Activated naive CD8-positive, alpha-beta T cell treated with anti-CD3 and anti-CD28 coated beads for 36 hours (primary cell): ENCODE results near the gene PCDHGA9. TPM values are rescaled to one million over a fixed set of nuclear protein-coding genes. Genes with fewer than 3 reads are reported as not detected.
"Not testable (repeated sequence)": the region's sequence is repeated elsewhere in the genome, so short reads cannot be mapped to it uniquely, and the experiment has no call there.

Experiments
- DNase-seq: peaks from one replicate; pipeline ENCODE4 v3.0.0; 2021
- H3K27ac Mint-ChIP-seq: one replicate; pipeline ENCODE4 v1.8.0; 2022; ENCODE audit warnings: mild to moderate bottlenecking, moderate library complexity, mixed read lengths
- H3K27me3 Mint-ChIP-seq: one replicate; pipeline ENCODE4 v1.8.0; 2022; ENCODE audit warnings: mild to moderate bottlenecking, mixed read lengths
- H3K36me3 Mint-ChIP-seq: one replicate; pipeline ENCODE4 v1.8.0; 2021; ENCODE audit warnings: mild to moderate bottlenecking, mixed read lengths
- H3K4me1 Mint-ChIP-seq: one replicate; pipeline ENCODE4 v1.8.0; 2021; ENCODE audit warnings: mixed read lengths
- H3K4me3 Mint-ChIP-seq: one replicate; pipeline ENCODE4 v1.8.0; 2022; ENCODE audit warnings: mild to moderate bottlenecking, moderate library complexity, mixed read lengths
- H3K9me3 Mint-ChIP-seq: one replicate; pipeline ENCODE4 v1.8.0; 2022; ENCODE audit warnings: mixed read lengths
- total RNA-seq, 2 experiments: library from RNA; stranded (reverse); gene quantifications; one replicate each; pipeline ENCODE4 v1.2.3, GENCODE V29; 2021

The PCDHGA9 gene
- total RNA-seq, 2 experiments from 2014 or later, result not detected

DNA sequence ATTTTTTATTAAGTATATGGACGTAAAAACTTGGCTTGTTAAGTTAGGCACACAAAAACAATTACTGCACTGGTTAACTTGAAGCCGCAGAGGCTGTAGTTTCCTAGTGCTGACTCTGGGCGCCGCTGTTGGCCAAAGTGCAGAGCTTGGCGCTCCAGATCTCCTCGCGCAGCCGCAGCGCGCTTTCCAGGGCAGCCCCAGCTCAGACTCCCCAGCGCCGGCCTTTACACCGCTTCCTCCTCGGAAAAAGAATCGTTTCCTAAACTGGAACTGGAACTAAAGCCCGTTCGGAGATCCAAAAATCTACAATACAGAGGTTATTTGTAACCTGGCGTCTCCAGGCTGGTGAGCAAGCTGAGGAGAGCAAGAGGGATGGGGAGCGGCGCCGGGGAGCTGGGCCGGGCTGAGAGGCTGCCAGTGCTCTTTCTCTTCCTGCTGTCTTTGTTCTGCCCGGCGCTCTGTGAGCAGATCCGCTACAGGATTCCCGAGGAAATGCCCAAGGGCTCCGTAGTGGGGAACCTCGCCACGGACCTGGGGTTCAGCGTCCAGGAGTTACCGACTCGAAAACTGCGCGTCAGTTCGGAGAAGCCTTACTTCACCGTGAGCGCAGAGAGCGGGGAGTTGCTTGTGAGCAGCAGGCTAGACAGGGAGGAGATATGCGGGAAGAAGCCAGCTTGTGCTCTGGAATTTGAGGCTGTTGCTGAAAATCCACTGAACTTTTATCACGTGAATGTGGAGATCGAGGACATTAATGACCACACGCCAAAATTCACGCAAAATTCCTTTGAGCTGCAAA, 4.6 kb upstream of the PCDHGA9 start, which contains the start of gene PCDHGB5:
Gene PCDHGB5 (plus strand): TSS at position 192 of the 796 bp plus-strand sequence. CDS start 181 bp downstream, at position 373.
- not testable (repeated sequence) for H3K4me1 Mint-ChIP-seq, H3K27ac Mint-ChIP-seq
- H3K9me3 Mint-ChIP-seq, result peaks cover 30% of the 10 kb centered on the region
- DNase-seq, result peak; percentile 53
- H3K4me3 Mint-ChIP-seq, result peak within 1 kb of the TSS; percentile 61
- peaks cover 21% of the 10 kb centered on the region for H3K36me3 Mint-ChIP-seq
- H3K27me3 Mint-ChIP-seq, result peaks cover 81% of the 10 kb centered on the region

- H3K4me1 Mint-ChIP-seq, result peaks cover 1% of the 10 kb centered on the region
- H3K9me3 Mint-ChIP-seq, result peaks cover 27% of the 10 kb centered on the region
- peaks cover 18% of the 10 kb centered on the region for H3K36me3 Mint-ChIP-seq
- no peak overlapping the region for H3K27ac Mint-ChIP-seq
- peaks cover 82% of the 10 kb centered on the region for H3K27me3 Mint-ChIP-seq
- DNase-seq, result no peak
- no peak overlapping the region for H3K4me3 Mint-ChIP-seq
These were observed 4.0 kb upstream of the PCDHGA9 start for GRCh38 chr5:141398608-141399007.

GRCh38 chr5:141399555-141400258, 2.9 kb upstream of the PCDHGA9 start:
- H3K9me3 Mint-ChIP-seq, result peaks cover 21% of the 10 kb centered on the region
- H3K27ac Mint-ChIP-seq, result no peak overlapping the region
- H3K4me3 Mint-ChIP-seq, result no peak overlapping the region
- H3K36me3 Mint-ChIP-seq, result peaks cover 15% of the 10 kb centered on the region
- H3K4me1 Mint-ChIP-seq, result peaks cover 1% of the 10 kb centered on the region
- peaks cover 82% of the 10 kb centered on the region for H3K27me3 Mint-ChIP-seq
- no peak for DNase-seq

DNA sequence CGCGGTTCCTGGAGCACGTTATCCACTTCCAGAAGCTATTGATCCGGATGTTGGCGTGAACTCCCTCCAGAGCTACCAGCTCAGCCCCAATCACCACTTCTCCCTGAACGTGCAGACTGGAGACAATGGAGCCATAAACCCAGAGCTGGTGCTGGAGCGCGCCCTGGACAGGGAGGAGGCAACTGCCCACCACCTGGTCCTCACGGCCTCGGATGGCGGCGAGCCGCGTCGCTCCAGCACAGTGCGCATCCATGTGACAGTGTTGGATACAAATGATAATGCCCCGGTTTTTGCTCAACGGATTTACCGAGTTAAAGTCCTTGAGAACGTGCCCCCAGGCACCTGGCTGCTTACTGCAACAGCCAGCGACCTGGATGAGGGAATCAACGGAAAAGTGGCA, 809 bp downstream of the PCDHGA9 start:
- Mint-ChIP-seq H3K27ac (no peak overlapping the region), H3K36me3 (peaks cover 17% of the 10 kb centered on the region), H3K27me3 (peaks cover 85% of the 10 kb centered on the region), H3K4me3 (no peak overlapping the region), H3K4me1 (peaks cover 1% of the 10 kb centered on the region), H3K9me3 (peaks cover 27% of the 10 kb centered on the region)
- DNase-seq, result no peak

- not testable (repeated sequence) for H3K4me1 Mint-ChIP-seq, H3K27ac Mint-ChIP-seq
These were observed 5.4 kb downstream of the PCDHGA9 start, which contains the start of gene PCDHGB6 for GRCh38 chr5:141407790-141408505. Gene PCDHGB6, plus strand, starts transcription at chr5:141408021. Its CDS starts 182 bp downstream, at chr5:141408203.

GRCh38 chr5:141409598-141410306, 7.2 kb downstream of the PCDHGA9 start:
- DNase-seq, result no peak
- Mint-ChIP-seq H3K4me3 (no peak overlapping the region), H3K27me3 (peaks cover 87% of the 10 kb centered on the region), H3K27ac (no peak overlapping the region), H3K4me1 (peaks cover 4% of the 10 kb centered on the region), H3K36me3 (peaks cover 20% of the 10 kb centered on the region), H3K9me3 (peaks cover 31% of the 10 kb centered on the region)

More at GRCh38 chr5:141407790-141408505, 5.4 kb downstream of the PCDHGA9 start, which contains the start of gene PCDHGB6:
- Mint-ChIP-seq H3K36me3 (peaks cover 15% of the 10 kb centered on the region), H3K9me3 (peaks cover 23% of the 10 kb centered on the region), H3K4me3 (peak within 1 kb of the TSS; percentile 45), H3K27me3 (peaks cover 85% of the 10 kb centered on the region)
- DNase-seq, result peak; percentile 49

- H3K9me3 Mint-ChIP-seq, result peaks cover 28% of the 10 kb centered on the region
- no peak for DNase-seq
- H3K27ac Mint-ChIP-seq, result no peak overlapping the region
- no peak overlapping the region for H3K4me3 Mint-ChIP-seq
- H3K4me1 Mint-ChIP-seq, result peaks cover 4% of the 10 kb centered on the region
- peaks cover 20% of the 10 kb centered on the region for H3K36me3 Mint-ChIP-seq
- H3K27me3 Mint-ChIP-seq, result peaks cover 86% of the 10 kb centered on the region
These were observed 9.0 kb downstream of the PCDHGA9 start for GRCh38 chr5:141411575-141411974.

DNA sequence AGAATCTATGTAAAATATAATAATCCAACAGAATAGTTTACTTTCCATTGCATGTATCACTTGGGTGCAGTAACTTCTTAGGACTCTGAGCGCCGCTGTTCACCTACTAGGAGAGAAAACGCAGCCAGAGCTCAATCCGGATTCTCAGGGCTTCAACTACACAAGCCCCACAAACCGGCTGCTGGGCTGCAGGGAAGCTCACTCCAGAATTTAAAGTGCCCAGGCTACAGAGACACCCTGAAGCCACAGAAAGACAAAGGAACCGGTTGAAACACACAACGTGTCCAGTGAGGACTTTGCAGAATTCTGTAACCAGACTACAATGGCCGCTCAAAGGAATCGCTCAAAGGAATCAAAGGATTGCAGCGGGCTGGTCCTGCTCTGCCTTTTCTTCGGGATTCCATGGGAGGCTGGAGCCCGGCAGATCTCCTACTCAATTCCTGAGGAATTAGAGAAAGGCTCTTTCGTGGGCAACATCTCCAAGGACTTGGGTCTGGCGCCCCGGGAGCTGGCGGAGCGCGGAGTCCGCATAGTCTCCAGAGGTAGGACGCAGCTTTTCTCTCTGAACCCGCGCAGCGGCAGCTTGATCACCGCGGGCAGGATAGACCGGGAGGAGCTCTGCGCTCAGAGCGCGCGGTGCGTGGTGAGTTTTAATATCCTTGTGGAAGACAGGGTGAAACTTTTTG, 10.4 kb downstream of the PCDHGA9 start, which contains the start of gene PCDHGA10:
Gene PCDHGA10 (plus strand): TSS at position 134 of the 686 bp plus-strand sequence. CDS start 189 bp downstream, at position 323.
- Mint-ChIP-seq H3K27me3 (peaks cover 85% of the 10 kb centered on the region), H3K36me3 (peaks cover 23% of the 10 kb centered on the region), H3K4me3 (peak within 1 kb of the TSS; percentile 77), H3K4me1 (peaks cover 6% of the 10 kb centered on the region), H3K9me3 (peaks cover 29% of the 10 kb centered on the region), H3K27ac (no peak within 1 kb of the TSS)
- DNase-seq, result peak; percentile 55

GRCh38 chr5:141413540-141414069, 11.0 kb downstream of the PCDHGA9 start:
- Mint-ChIP-seq H3K9me3 (peaks cover 32% of the 10 kb centered on the region), H3K36me3 (peaks cover 26% of the 10 kb centered on the region), H3K4me3 (peak overlapping the region; percentile 77), H3K4me1 (peaks cover 7% of the 10 kb centered on the region), H3K27ac (no peak overlapping the region), H3K27me3 (peaks cover 85% of the 10 kb centered on the region)
- DNase-seq, result no peak

DNA sequence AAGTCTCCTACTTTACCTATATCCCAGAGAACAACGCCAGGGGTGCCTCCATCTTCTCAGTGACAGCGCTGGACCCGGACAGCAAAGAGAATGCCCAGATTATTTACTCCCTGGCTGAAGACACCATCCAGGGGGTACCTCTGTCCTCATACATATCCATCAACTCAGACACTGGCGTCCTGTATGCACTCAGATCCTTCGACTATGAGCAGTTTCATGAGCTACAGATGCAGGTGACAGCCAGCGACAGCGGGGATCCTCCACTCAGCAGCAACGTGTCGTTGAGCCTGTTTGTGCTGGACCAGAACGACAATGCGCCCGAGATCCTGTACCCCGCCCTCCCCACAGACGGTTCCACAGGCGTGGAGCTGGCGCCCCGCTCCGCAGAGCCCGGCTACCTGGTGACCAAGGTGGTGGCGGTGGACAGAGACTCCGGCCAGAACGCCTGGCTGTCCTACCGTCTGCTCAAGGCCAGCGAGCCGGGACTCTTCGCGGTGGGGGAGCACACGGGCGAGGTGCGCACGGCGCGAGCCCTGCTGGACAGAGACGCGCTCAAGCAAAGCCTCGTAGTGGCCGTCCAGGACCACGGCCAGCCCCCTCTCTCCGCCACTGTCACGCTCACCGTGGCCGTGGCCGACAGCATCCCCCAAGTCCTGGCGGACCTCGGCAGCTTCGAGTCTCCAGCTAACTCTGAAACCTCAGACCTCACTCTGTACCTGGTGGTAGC, 12.1 kb downstream of the PCDHGA9 start:
- Mint-ChIP-seq H3K9me3 (peaks cover 28% of the 10 kb centered on the region), H3K27me3 (peaks cover 82% of the 10 kb centered on the region), H3K36me3 (peaks cover 24% of the 10 kb centered on the region)
- H3K4me3 Mint-ChIP-seq, H3K27ac Mint-ChIP-seq, H3K4me1 Mint-ChIP-seq, DNase-seq: not testable (repeated sequence)

GRCh38 chr5:141415275-141415618, 12.7 kb downstream of the PCDHGA9 start:
- peaks cover 29% of the 10 kb centered on the region for H3K9me3 Mint-ChIP-seq
- not testable (repeated sequence) for H3K27ac Mint-ChIP-seq, H3K4me3 Mint-ChIP-seq, H3K4me1 Mint-ChIP-seq, DNase-seq
- H3K27me3 Mint-ChIP-seq, result peaks cover 84% of the 10 kb centered on the region
- H3K36me3 Mint-ChIP-seq, result peaks cover 25% of the 10 kb centered on the region

DNA sequence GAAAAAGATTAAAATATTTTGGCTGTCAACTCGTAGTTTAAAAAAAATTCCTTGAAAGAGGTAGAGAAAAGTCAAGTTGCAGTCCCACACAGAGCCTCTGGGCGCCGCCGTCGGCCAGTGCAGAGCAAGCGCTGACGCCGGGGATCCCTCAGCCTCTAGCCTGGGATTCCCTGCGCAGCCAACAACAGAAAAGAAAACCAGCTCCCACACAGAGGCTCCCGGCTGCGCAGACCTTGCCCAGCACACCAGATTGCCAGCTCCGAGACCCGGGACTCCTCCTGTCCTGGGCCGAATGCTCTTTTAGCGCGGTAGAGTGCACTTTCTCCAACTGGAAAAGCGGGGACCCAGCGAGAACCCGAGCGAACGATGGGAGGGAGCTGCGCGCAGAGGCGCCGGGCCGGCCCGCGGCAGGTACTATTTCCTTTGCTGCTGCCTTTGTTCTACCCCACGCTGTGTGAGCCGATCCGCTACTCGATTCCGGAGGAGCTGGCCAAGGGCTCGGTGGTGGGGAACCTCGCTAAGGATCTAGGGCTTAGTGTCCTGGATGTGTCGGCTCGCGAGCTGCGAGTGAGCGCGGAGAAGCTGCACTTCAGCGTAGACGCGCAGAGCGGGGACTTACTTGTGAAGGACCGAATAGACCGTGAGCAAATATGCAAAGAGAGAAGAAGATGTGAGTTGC, 15.1 kb downstream of the PCDHGA9 start, which contains the start of gene PCDHGB7:
Gene PCDHGB7 (plus strand): TSS at position 184 of the 679 bp plus-strand sequence. CDS start 183 bp downstream, at position 367.
- Mint-ChIP-seq H3K27me3 (peaks cover 94% of the 10 kb centered on the region), H3K9me3 (peaks cover 39% of the 10 kb centered on the region), H3K36me3 (peaks cover 37% of the 10 kb centered on the region), H3K4me3 (peak within 1 kb of the TSS; percentile 66), H3K27ac (peak within 1 kb of the TSS; percentile 18)
- H3K4me1 Mint-ChIP-seq, result not testable (repeated sequence)
- DNase-seq, result peak; percentile 62
